ENCODE results near the gene SART3.
A peak's percentile ranks its signal among the peaks of the same experiment; 100 is the strongest.
"Not testable (repeated sequence)": the region's sequence is repeated elsewhere in the genome, so short reads cannot be mapped to it uniquely, and the experiment has no call there.

SART3 gene

GRCh38 chr12:108578264-108578663, 17.3 kb upstream of the SART3 start:
- DNase-seq (ENCODE audit: low spot score) = no peak
- H3K27me3 Mint-ChIP-seq (ENCODE audit: low read depth) = peaks cover 12% of the 10 kb centered on the region
- no peaks in the 10 kb centered on the region for H3K36me3 Mint-ChIP-seq (ENCODE audit: low read depth)
- H3K9me3 Mint-ChIP-seq = peaks cover 9% of the 10 kb centered on the region
- no peak overlapping the region for H3K27ac Mint-ChIP-seq
- no peak overlapping the region for H3K4me3 Mint-ChIP-seq
- H3K4me1 Mint-ChIP-seq (ENCODE audit: low read depth) = peaks cover 18% of the 10 kb centered on the region

- H3K4me1 Mint-ChIP-seq (ENCODE audit: low read depth) = peaks cover 26% of the 10 kb centered on the region
- H3K36me3 Mint-ChIP-seq (ENCODE audit: low read depth) = no peaks in the 10 kb centered on the region
- H3K4me3 Mint-ChIP-seq = no peak overlapping the region
- H3K27me3 Mint-ChIP-seq (ENCODE audit: low read depth) = peaks cover 12% of the 10 kb centered on the region
- H3K27ac Mint-ChIP-seq = no peak overlapping the region
- peaks cover 9% of the 10 kb centered on the region for H3K9me3 Mint-ChIP-seq
- DNase-seq (ENCODE audit: low spot score) = no peak
Observed at GRCh38 chr12:108577458-108577857, 16.5 kb upstream of the SART3 start.

- H3K27me3 Mint-ChIP-seq (ENCODE audit: low read depth) = peaks cover 12% of the 10 kb centered on the region
- H3K36me3 Mint-ChIP-seq (ENCODE audit: low read depth) = no peaks in the 10 kb centered on the region
- no peak for DNase-seq (ENCODE audit: low spot score)
- H3K9me3 Mint-ChIP-seq = peaks cover 9% of the 10 kb centered on the region
- H3K4me3 Mint-ChIP-seq = no peak overlapping the region
- no peak overlapping the region for H3K27ac Mint-ChIP-seq
- peaks cover 27% of the 10 kb centered on the region for H3K4me1 Mint-ChIP-seq (ENCODE audit: low read depth)
Observed at GRCh38 chr12:108576660-108577234, 15.8 kb upstream of the SART3 start.

GRCh38 chr12:108575199-108575912, 14.4 kb upstream of the SART3 start:
- peaks cover 9% of the 10 kb centered on the region for H3K9me3 Mint-ChIP-seq
- peaks cover 27% of the 10 kb centered on the region for H3K4me1 Mint-ChIP-seq (ENCODE audit: low read depth)
- H3K27me3 Mint-ChIP-seq (ENCODE audit: low read depth) = peaks cover 12% of the 10 kb centered on the region
- H3K27ac Mint-ChIP-seq = no peak overlapping the region
- DNase-seq (ENCODE audit: low spot score) = no peak
- H3K36me3 Mint-ChIP-seq (ENCODE audit: low read depth) = peaks cover 2% of the 10 kb centered on the region
- no peak overlapping the region for H3K4me3 Mint-ChIP-seq

GRCh38 chr12:108574276-108574675, 13.3 kb upstream of the SART3 start:
- H3K4me3 Mint-ChIP-seq; H3K36me3 Mint-ChIP-seq (ENCODE audit: low read depth); H3K27ac Mint-ChIP-seq; H3K9me3 Mint-ChIP-seq; DNase-seq (ENCODE audit: low spot score): not testable (repeated sequence)
- Mint-ChIP-seq H3K4me1 (ENCODE audit: low read depth) (peaks cover 30% of the 10 kb centered on the region), H3K27me3 (ENCODE audit: low read depth) (peaks cover 12% of the 10 kb centered on the region)

DNA sequence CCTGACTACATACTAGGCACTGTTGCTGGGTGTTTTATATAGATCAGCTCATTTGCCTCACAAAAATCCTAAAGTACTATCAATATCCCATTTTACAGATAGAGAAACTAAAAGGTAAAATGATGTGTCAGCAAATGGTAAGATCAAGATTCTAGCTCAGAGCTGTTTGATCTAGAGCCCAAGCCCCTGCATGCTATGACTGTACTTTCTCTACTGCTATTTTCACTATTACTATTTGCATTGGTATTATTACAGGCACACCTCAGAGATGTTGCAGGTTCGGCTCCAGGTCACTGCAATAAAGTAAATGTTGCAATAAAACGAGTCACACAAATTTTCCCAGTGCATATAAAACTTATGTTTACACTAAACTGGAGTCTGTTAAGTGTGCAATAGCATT, 12.3 kb upstream of the SART3 start:
- Mint-ChIP-seq H3K36me3 (ENCODE audit: low read depth) (peaks cover 18% of the 10 kb centered on the region), H3K4me3 (no peak overlapping the region), H3K4me1 (ENCODE audit: low read depth) (peaks cover 37% of the 10 kb centered on the region), H3K27ac (no peak overlapping the region), H3K27me3 (ENCODE audit: low read depth) (peaks cover 5% of the 10 kb centered on the region), H3K9me3 (no peaks in the 10 kb centered on the region)
- DNase-seq (ENCODE audit: low spot score) = no peak

- H3K4me3 Mint-ChIP-seq = no peak overlapping the region
- peak overlapping the region; percentile 49 for H3K27ac Mint-ChIP-seq
- H3K9me3 Mint-ChIP-seq = no peaks in the 10 kb centered on the region
- H3K4me1 Mint-ChIP-seq (ENCODE audit: low read depth) = peaks cover 44% of the 10 kb centered on the region
- peaks cover 27% of the 10 kb centered on the region for H3K36me3 Mint-ChIP-seq (ENCODE audit: low read depth)
- peaks cover under 1% of the 10 kb centered on the region for H3K27me3 Mint-ChIP-seq (ENCODE audit: low read depth)
- DNase-seq (ENCODE audit: low spot score) = no peak
Observed at GRCh38 chr12:108572166-108572790, 11.3 kb upstream of the SART3 start.

GRCh38 chr12:108571609-108572165, 10.7 kb upstream of the SART3 start:
- DNase-seq (ENCODE audit: low spot score) = no peak
- H3K27ac Mint-ChIP-seq = peak overlapping the region; percentile 49
- no peaks in the 10 kb centered on the region for H3K27me3 Mint-ChIP-seq (ENCODE audit: low read depth)
- peaks cover 44% of the 10 kb centered on the region for H3K4me1 Mint-ChIP-seq (ENCODE audit: low read depth)
- H3K9me3 Mint-ChIP-seq = no peaks in the 10 kb centered on the region
- no peak overlapping the region for H3K4me3 Mint-ChIP-seq
- peaks cover 31% of the 10 kb centered on the region for H3K36me3 Mint-ChIP-seq (ENCODE audit: low read depth)

DNA sequence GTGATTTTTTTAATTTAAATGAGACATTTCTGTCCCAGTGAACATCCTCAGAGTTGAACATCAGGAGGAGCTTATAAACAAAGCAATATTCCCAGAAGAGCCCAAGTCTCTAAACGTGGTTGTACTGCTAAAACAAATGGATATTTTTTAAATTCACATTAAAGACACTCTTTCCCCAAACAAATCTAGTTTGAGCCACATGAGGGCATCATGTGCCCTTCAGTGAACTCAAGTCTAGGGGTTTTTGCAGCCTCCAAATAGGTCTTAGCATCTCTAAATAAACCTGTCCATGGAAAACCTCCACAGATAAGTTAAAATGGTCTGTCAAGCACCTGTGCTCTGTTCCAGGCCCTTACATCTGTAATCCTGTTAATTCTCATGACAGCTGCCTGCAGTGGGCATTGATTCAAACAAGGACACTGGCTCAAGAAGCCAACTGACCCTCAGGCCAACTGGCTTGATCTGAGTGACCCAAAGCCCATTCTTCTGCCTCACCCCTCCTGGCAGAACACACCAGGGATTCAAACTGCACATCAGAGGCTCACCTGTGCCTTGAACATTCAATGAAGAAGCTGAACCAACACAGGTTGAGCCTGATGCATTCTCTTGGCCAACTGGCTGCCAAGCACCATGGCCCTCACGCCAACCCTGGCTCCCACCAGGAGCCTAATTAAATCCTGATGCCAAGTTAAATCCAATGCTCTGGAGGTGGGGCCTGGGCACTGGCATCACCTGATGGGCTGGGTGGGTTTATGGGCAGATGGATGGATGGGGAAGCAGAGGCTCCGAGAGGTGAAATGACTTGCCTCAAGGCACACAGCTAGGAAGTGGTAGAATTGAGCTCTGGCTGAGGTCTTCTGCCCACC, 10.0 kb upstream of the SART3 start:
- no peak for DNase-seq (ENCODE audit: low spot score)
- no peaks in the 10 kb centered on the region for H3K9me3 Mint-ChIP-seq
- H3K4me3 Mint-ChIP-seq = no peak overlapping the region
- H3K27ac Mint-ChIP-seq = no peak overlapping the region
- peaks cover 34% of the 10 kb centered on the region for H3K36me3 Mint-ChIP-seq (ENCODE audit: low read depth)
- no peaks in the 10 kb centered on the region for H3K27me3 Mint-ChIP-seq (ENCODE audit: low read depth)
- peaks cover 40% of the 10 kb centered on the region for H3K4me1 Mint-ChIP-seq (ENCODE audit: low read depth)

GRCh38 chr12:108568338-108569154, 7.6 kb upstream of the SART3 start:
- Mint-ChIP-seq H3K36me3 (ENCODE audit: low read depth) (peaks cover 46% of the 10 kb centered on the region), H3K9me3 (no peaks in the 10 kb centered on the region), H3K27ac (peak overlapping the region; percentile 89), H3K4me3 (peak overlapping the region; percentile 80), H3K27me3 (ENCODE audit: low read depth) (no peaks in the 10 kb centered on the region), H3K4me1 (ENCODE audit: low read depth) (peaks cover 32% of the 10 kb centered on the region)
- peak; percentile 76 for DNase-seq (ENCODE audit: low spot score)

- Mint-ChIP-seq H3K27ac (peak overlapping the region; percentile 89), H3K9me3 (no peaks in the 10 kb centered on the region), H3K4me1 (ENCODE audit: low read depth) (peaks cover 29% of the 10 kb centered on the region), H3K4me3 (peak overlapping the region; percentile 80), H3K27me3 (ENCODE audit: low read depth) (no peaks in the 10 kb centered on the region), H3K36me3 (ENCODE audit: low read depth) (peaks cover 46% of the 10 kb centered on the region)
- DNase-seq (ENCODE audit: low spot score) = no peak
Observed at GRCh38 chr12:108567406-108568337, 6.7 kb upstream of the SART3 start.

- Mint-ChIP-seq H3K27ac (no peak overlapping the region), H3K4me1 (ENCODE audit: low read depth) (peaks cover 27% of the 10 kb centered on the region), H3K27me3 (ENCODE audit: low read depth) (no peaks in the 10 kb centered on the region), H3K9me3 (no peaks in the 10 kb centered on the region), H3K4me3 (no peak overlapping the region), H3K36me3 (ENCODE audit: low read depth) (peaks cover 46% of the 10 kb centered on the region)
- no peak for DNase-seq (ENCODE audit: low spot score)
Observed at GRCh38 chr12:108566452-108566851, 5.5 kb upstream of the SART3 start.

Data from T-helper 2 cell treated with Interferon-gamma antibody and Interleukin-4, amounts not matched to agents 5 μg/mL and 100 μg/mL, for 36 hours (primary cell).